Type B pancreatic cell (in vitro differentiated cells): ENCODE data around the gene SLC16A12. TPM values are rescaled to one million over a fixed set of nuclear protein-coding genes. Genes with fewer than 3 reads are reported as not detected.
"Not testable (repeated sequence)": the region's sequence is repeated elsewhere in the genome, so short reads cannot be mapped to it uniquely, and the experiment has no call there.

ENCODE experiments used
- DNase-seq: peaks from one replicate; pipeline ENCODE4 v3.0.0; 2021; ENCODE audit warnings: mixed read lengths; ENCODE audit not compliant: unreplicated experiment; ENCODE audit errors: extremely low spot score
- H3K27ac Mint-ChIP-seq: 2 replicates; pipeline ENCODE4 v1.8.0; 2021; ENCODE audit warnings: mild to moderate bottlenecking, mixed read lengths
- H3K27me3 Mint-ChIP-seq: 2 replicates; pipeline ENCODE4 v1.8.0; 2021; ENCODE audit warnings: mixed read lengths
- H3K36me3 Mint-ChIP-seq: 2 replicates; pipeline ENCODE4 v1.8.0; 2021; ENCODE audit warnings: mixed read lengths
- H3K4me1 Mint-ChIP-seq: one replicate; pipeline ENCODE4 v1.8.0; 2021; ENCODE audit warnings: mixed read lengths; ENCODE audit not compliant: unreplicated experiment
- H3K4me3 Mint-ChIP-seq: 2 replicates; pipeline ENCODE4 v1.8.0; 2021; ENCODE audit warnings: mild to moderate bottlenecking, mixed read lengths
- H3K9me3 Mint-ChIP-seq: 2 replicates; pipeline ENCODE4 v1.8.0; 2021; ENCODE audit warnings: mixed read lengths
- CTCF ChIP-seq: fragments of 200-600 bp; sonication (generic); conservative IDR thresholded peaks from 2 replicates; pipeline ENCODE4 v1.5.0; 2021; ENCODE audit warnings: antibody characterized with exemption, mild to moderate bottlenecking
- total RNA-seq: library from RNA; stranded (reverse); gene quantifications from 2 replicates; pipeline ENCODE4 v1.2.1, GENCODE V29; 2021; ENCODE audit warnings: low replicate concordance

The SLC16A12 gene
- total RNA-seq, 1 donor from 2014 or later: 3.7 TPM

- no peak for TF ChIP-seq CTCF
- no peak for DNase-seq
- peaks cover 4% of the 10 kb centered on the region for H3K9me3 Mint-ChIP-seq
- no peaks in the 10 kb centered on the region for H3K36me3 Mint-ChIP-seq
- peak overlapping the region; percentile 74 for H3K27ac Mint-ChIP-seq
- H3K4me1 Mint-ChIP-seq: peaks cover 10% of the 10 kb centered on the region
- H3K4me3 Mint-ChIP-seq: peak overlapping the region; percentile 83
- peaks cover 56% of the 10 kb centered on the region for H3K27me3 Mint-ChIP-seq
Measured at GRCh38 chr10:89534826-89535166, 598 bp downstream of the SLC16A12 start.

DNA sequence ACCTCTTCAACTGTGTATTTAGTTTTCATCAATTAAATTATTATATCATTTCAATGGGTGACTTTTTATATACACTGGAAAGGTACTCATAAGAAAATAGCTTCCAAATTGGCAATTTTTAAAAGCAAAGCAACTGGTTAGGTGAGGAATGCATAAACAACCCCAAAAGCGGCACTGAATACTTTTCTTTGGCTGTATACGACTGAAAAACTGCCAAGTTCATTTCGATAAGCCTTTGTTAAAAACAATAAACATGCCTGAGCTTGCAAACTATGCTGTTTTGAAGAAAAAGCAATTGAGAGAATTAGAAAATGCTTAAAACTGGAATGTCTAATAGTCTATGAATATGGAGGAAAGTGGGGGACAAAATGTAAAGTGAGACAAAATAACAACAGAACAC lies 2.9 kb downstream of the SLC16A12 start:
- H3K4me3 Mint-ChIP-seq: no peak overlapping the region

GRCh38 chr10:89531359-89531758 lies 4.0 kb downstream of the SLC16A12 start:
- peaks cover 40% of the 10 kb centered on the region for H3K27me3 Mint-ChIP-seq
- peaks cover 14% of the 10 kb centered on the region for H3K4me1 Mint-ChIP-seq
- peaks cover 4% of the 10 kb centered on the region for H3K9me3 Mint-ChIP-seq
- H3K36me3 Mint-ChIP-seq: no peaks in the 10 kb centered on the region
- H3K27ac Mint-ChIP-seq: no peak overlapping the region
- no peak overlapping the region for H3K4me3 Mint-ChIP-seq
- no peak for TF ChIP-seq CTCF
- no peak for DNase-seq

More for the DNA sequence above, 2.9 kb downstream of the SLC16A12 start:
- Mint-ChIP-seq H3K9me3 (peaks cover 4% of the 10 kb centered on the region), H3K27me3 (peaks cover 48% of the 10 kb centered on the region), H3K27ac (no peak overlapping the region), H3K4me1 (peaks cover 10% of the 10 kb centered on the region), H3K36me3 (no peaks in the 10 kb centered on the region)
- DNase-seq: no peak
- TF ChIP-seq CTCF: no peak

GRCh38 chr10:89529711-89530110 lies 5.7 kb downstream of the SLC16A12 start:
- not testable (repeated sequence) for DNase-seq, H3K36me3 Mint-ChIP-seq, H3K27ac Mint-ChIP-seq, H3K9me3 Mint-ChIP-seq, H3K4me3 Mint-ChIP-seq
- peaks cover 30% of the 10 kb centered on the region for H3K27me3 Mint-ChIP-seq
- H3K4me1 Mint-ChIP-seq: peaks cover 18% of the 10 kb centered on the region

DNA sequence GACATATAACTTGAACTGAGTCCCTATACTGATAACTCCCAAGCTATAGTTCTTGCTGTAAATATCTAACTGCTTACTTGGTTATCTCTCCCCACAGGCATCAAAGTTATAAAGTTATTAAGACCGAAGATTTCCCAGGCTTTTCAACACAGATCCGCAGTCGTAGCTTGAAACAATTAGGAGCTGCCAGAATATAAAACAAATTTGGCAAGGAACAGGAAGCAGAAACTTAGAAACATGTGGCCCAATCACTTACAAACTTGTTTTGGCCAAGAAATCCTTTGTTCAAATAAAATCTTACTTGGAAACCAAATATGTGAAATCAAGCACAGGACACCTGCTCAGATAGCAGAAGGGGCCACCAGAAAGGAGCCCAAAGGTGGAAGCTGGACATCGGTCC lies 9.0 kb downstream of the SLC16A12 start:
- no peak overlapping the region for H3K4me3 Mint-ChIP-seq
- H3K36me3 Mint-ChIP-seq: no peaks in the 10 kb centered on the region
- DNase-seq: no peak
- no peak for TF ChIP-seq CTCF
- peaks cover 4% of the 10 kb centered on the region for H3K9me3 Mint-ChIP-seq
- H3K27ac Mint-ChIP-seq: no peak overlapping the region
- peaks cover 13% of the 10 kb centered on the region for H3K4me1 Mint-ChIP-seq
- peaks cover 1% of the 10 kb centered on the region for H3K27me3 Mint-ChIP-seq

DNA sequence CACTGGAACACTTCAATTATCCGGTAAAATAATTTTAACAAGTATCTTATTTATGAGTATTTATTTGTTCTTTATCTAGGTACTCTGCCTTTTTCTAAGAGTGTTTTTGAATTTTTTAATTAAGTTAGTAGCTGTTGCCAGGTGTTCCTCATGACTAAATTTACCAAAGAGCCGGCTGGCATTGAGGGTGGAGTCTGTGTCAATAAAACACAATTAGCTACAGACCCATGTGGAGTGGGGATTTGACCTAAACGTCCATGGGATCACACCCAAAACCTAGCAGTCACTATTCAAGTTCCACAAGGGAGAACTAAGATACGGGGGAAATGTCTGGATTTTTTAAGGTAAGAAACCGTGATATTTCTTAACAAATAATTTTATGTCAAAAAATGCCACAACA lies 9.8 kb downstream of the SLC16A12 start:
- Mint-ChIP-seq H3K4me1 (peaks cover 13% of the 10 kb centered on the region), H3K27ac (no peak overlapping the region), H3K27me3 (no peaks in the 10 kb centered on the region), H3K9me3 (peaks cover under 1% of the 10 kb centered on the region), H3K4me3 (no peak overlapping the region), H3K36me3 (no peaks in the 10 kb centered on the region)
- TF ChIP-seq CTCF: no peak
- no peak for DNase-seq
